Measurements from ENCODE around the gene TMEM161A. TPM values are rescaled to one million over a fixed set of nuclear protein-coding genes. Genes with fewer than 3 reads are reported as not detected.

Gene TMEM161A
- total and polyA plus RNA-seq, 2 of the 13 experiments (the other 11 are each of a cell fraction or from before 2014, with no cell fraction given): 25.9 to 31.4 TPM

- TF ChIP-seq PRDM10 (CRISPR knock-in tag; IDR thresholded peaks at IDR 0.05; ENCODE audit: low read depth) (no peak; the same call in 1 of the 2 replicates), SIN3A (IDR thresholded peaks at IDR 0.05; ENCODE audit: borderline replicate concordance, low read depth, low read length) (peak; percentile 16; the same call in 1 of the 2 replicates), SKI (IDR thresholded peaks at IDR 0.05; ENCODE audit: partially characterized antibody) (no peak), SMYD3 (CRISPR knock-in tag; IDR thresholded peaks at IDR 0.05) (no peak), SMARCC2 (IDR thresholded peaks at IDR 0.05) (no peak), GMEB1 (CRISPR knock-in tag; IDR thresholded peaks at IDR 0.05; ENCODE audit: borderline replicate concordance) (no peak), CCDC6 (CRISPR knock-in tag; IDR thresholded peaks at IDR 0.05) (peak; percentile 76; the same call in 1 of the 2 replicates), ZMAT3 (CRISPR knock-in tag; conservative IDR thresholded peaks at IDR 0.05) (no peak), ZNF766 (CRISPR knock-in tag; IDR thresholded peaks at IDR 0.05; ENCODE audit: borderline replicate concordance) (no peak), ARNT (IDR thresholded peaks at IDR 0.05) (no peak), DMAP1 (CRISPR knock-in tag; IDR thresholded peaks at IDR 0.05) (peak; percentile 60), NKX3-1 (CRISPR knock-in tag; IDR thresholded peaks at IDR 0.05) (no peak), PRDM15 (CRISPR knock-in tag; IDR thresholded peaks at IDR 0.05) (no peak)
- TF ChIP-seq, protein P1, sequence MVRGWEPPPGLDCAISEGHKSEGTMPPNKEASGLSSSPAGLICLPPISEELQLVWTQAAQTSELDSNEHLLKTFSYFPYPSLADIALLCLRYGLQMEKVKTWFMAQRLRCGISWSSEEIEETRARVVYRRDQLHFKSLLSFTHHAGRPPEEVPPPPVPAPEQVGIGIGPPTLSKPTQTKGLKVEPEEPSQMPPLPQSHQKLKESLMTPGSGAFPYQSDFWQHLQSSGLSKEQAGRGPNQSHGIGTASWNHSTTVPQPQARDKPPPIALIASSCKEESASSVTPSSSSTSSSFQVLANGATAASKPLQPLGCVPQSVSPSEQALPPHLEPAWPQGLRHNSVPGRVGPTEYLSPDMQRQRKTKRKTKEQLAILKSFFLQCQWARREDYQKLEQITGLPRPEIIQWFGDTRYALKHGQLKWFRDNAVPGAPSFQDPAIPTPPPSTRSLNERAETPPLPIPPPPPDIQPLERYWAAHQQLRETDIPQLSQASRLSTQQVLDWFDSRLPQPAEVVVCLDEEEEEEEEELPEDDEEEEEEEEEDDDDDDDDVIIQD (CRISPR knock-in tag; IDR thresholded peaks at IDR 0.05; ENCODE audit: low read depth): no peak; the same call in 1 of the 2 replicates
- TF ChIP-seq, protein P2, sequence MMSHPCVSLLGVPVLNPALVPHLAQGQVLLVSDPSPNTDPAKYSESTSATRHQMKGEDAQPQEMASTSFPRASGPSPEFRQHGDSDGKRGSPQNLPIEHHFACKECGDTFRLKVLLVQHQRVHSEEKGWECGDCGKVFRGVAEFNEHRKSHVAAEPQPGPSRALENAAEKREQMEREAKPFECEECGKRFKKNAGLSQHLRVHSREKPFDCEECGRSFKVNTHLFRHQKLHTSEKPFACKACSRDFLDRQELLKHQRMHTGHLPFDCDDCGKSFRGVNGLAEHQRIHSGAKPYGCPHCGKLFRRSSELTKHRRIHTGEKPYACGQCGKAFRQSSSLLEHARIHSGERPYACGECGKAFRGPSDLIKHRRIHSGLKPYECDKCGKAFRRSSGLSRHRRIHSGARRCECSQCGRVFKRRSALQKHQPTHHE (CRISPR knock-in tag; IDR thresholded peaks at IDR 0.05; ENCODE audit: borderline replicate concordance): 0 out of 2 replicates have a peak, but pooled peaks have one; percentile 52
- TF ChIP-seq, protein P3, sequence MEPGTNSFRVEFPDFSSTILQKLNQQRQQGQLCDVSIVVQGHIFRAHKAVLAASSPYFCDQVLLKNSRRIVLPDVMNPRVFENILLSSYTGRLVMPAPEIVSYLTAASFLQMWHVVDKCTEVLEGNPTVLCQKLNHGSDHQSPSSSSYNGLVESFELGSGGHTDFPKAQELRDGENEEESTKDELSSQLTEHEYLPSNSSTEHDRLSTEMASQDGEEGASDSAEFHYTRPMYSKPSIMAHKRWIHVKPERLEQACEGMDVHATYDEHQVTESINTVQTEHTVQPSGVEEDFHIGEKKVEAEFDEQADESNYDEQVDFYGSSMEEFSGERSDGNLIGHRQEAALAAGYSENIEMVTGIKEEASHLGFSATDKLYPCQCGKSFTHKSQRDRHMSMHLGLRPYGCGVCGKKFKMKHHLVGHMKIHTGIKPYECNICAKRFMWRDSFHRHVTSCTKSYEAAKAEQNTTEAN (CRISPR knock-in tag; conservative IDR thresholded peaks at IDR 0.05): no peak
Observed at GRCh38 chr19:19171821-19172532, 33.7 kb upstream of the TMEM161A start (continued).
